ENCODE results near the gene TRAF4. TPM values are rescaled to one million over a fixed set of nuclear protein-coding genes. Genes with fewer than 3 reads are reported as not detected.

The TRAF4 gene
- polyA plus RNA-seq, 4 donors = 58.8 to 203 (median 128) TPM

DNA sequence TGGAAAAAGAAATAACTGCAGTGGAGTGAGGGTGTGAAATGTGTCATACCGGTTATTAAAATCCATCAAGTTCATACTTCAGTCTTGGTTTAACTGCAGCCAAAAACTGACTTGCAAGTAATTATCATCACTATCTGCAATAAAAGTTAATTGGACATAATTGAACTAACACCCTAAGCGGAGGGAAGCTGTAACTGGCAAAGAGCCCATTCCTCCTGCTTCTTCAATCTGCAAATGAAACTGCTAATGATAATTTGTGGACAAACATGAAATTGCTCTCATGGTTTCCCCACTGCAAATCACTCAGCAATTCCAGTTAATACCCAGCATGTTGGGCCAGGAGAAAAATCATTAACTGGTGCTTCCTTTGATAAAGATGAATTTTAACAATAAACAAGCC is 52.3 kb downstream of the TRAF4 start:
- no peaks in the 10 kb centered on the region for H3K27me3 ChIP-seq (ENCODE audit: control insufficient read depth in 3 of 3, insufficient read depth in 3 of 3, low read length in 3 of 3)
- no peak overlapping the region for H3K4me3 ChIP-seq (ENCODE audit: low read depth in 1 of 3, low read length in 3 of 3)
- FAIRE-seq (no peak), DNase-seq (peak in 1 of 2 donors; percentile 50)
- WGBS, 3 donors = 18 to 55% (median 43%) methylated on average over 2 of the region's 2 CpGs
- H3K9me3 ChIP-seq (ENCODE audit: control insufficient read depth in 2 of 2, insufficient read depth in 1 of 2, low read depth in 1 of 2, low read length in 1 of 2) = no peaks in the 10 kb centered on the region
- H3K4me1 ChIP-seq (ENCODE audit: control insufficient read depth in 3 of 3, insufficient read depth in 2 of 3, low read depth in 1 of 3, low read length in 2 of 3) = peaks cover 0 to 3% (median 0%) of the 10 kb centered on the region in 3 donors
- no peak overlapping the region for H3K27ac ChIP-seq (ENCODE audit: low read depth in 1 of 3, low read length in 2 of 3)
- peaks cover 0 to 38% (median 0%) of the 10 kb centered on the region in 3 donors for H3K36me3 ChIP-seq (ENCODE audit: control insufficient read depth in 3 of 3, insufficient read depth in 2 of 3, low read depth in 1 of 3, low read length in 3 of 3)

Other genes with a start within 250 kb of the TRAF4 start
- under 1 TPM in 1 of 4 donors, not detected in 3; 0.16 TPM for gene FOXN1, start 237.7 kb upstream of the TRAF4 start, polyA plus RNA-seq
- gene UNC119, start 191.4 kb upstream of the TRAF4 start, polyA plus RNA-seq = 10 to 100 TPM; 14.6 to 57.0 (median 29.9) TPM
- gene PIGS, start 172.5 kb upstream of the TRAF4 start, polyA plus RNA-seq = 100 to 1,000 TPM in 1 of 4 donors, 10 to 100 TPM in 3; 24.8 to 131 (median 39.8) TPM
- gene ALDOC, start 167.1 kb upstream of the TRAF4 start, polyA plus RNA-seq = 10 to 100 TPM; 27.6 to 85.0 (median 42.9) TPM
- 10 to 100 TPM; 20.3 to 39.3 (median 35.4) TPM for gene SPAG5, start 145.0 kb upstream of the TRAF4 start, polyA plus RNA-seq
- gene RSKR, start 129.8 kb upstream of the TRAF4 start, polyA plus RNA-seq = 10 to 100 TPM in 1 of 4 donors, 1 to 10 TPM in 1, under 1 TPM in 2; 0.22 to 13.0 (median 1.9) TPM
- 10 to 100 TPM; 15.7 to 58.5 (median 30.5) TPM for gene BLTP2, start 98.9 kb upstream of the TRAF4 start, polyA plus RNA-seq
- 10 to 100 TPM; 45.4 to 61.8 (median 49.6) TPM for gene SDF2, start 82.1 kb upstream of the TRAF4 start, polyA plus RNA-seq
- 10 to 100 TPM; 26.4 to 69.7 (median 29.0) TPM for gene SUPT6H, start 81.8 kb upstream of the TRAF4 start, polyA plus RNA-seq
- gene PROCA1, start 32.1 kb upstream of the TRAF4 start, polyA plus RNA-seq = 1 to 10 TPM; 2.3 to 5.4 (median 4.4) TPM
- 10 to 100 TPM in 3 of 4 donors, 1 to 10 TPM in 1; 4.2 to 76.4 (median 32.2) TPM for gene RAB34, start 26.1 kb upstream of the TRAF4 start, polyA plus RNA-seq
- gene RPL23A, start 24.0 kb upstream of the TRAF4 start, polyA plus RNA-seq = 1,000 to 10,000 TPM in 3 of 4 donors, 100 to 1,000 TPM in 1; 783 to 1,912 (median 1,526) TPM
- gene TLCD1, start 17.8 kb upstream of the TRAF4 start, polyA plus RNA-seq = 10 to 100 TPM; 10.7 to 21.3 (median 11.6) TPM
- gene NEK8, start 15.2 kb upstream of the TRAF4 start, polyA plus RNA-seq = 1 to 10 TPM; 3.5 to 5.7 (median 3.6) TPM
- 10 to 100 TPM in 3 of 4 donors, 1 to 10 TPM in 1; 9.7 to 28.1 (median 13.4) TPM for gene FAM222B, start 98.8 kb downstream of the TRAF4 start, polyA plus RNA-seq
- 10 to 100 TPM; 38.5 to 48.9 (median 46.7) TPM for gene ERAL1, start 111.0 kb downstream of the TRAF4 start, polyA plus RNA-seq
- gene FLOT2, start 153.7 kb downstream of the TRAF4 start, polyA plus RNA-seq = 10 to 100 TPM; 19.9 to 73.8 (median 36.8) TPM
- 10 to 100 TPM in 2 of 4 donors, 1 to 10 TPM in 2; 7.3 to 11.3 (median 8.8) TPM for gene DHRS13, start 159.1 kb downstream of the TRAF4 start, polyA plus RNA-seq
- gene PHF12, start 207.5 kb downstream of the TRAF4 start, polyA plus RNA-seq = 10 to 100 TPM in 3 of 4 donors, 1 to 10 TPM in 1; 6.5 to 26.1 (median 15.1) TPM